Measurements from ENCODE around the gene C19orf25.

Gene C19orf25

DNA sequence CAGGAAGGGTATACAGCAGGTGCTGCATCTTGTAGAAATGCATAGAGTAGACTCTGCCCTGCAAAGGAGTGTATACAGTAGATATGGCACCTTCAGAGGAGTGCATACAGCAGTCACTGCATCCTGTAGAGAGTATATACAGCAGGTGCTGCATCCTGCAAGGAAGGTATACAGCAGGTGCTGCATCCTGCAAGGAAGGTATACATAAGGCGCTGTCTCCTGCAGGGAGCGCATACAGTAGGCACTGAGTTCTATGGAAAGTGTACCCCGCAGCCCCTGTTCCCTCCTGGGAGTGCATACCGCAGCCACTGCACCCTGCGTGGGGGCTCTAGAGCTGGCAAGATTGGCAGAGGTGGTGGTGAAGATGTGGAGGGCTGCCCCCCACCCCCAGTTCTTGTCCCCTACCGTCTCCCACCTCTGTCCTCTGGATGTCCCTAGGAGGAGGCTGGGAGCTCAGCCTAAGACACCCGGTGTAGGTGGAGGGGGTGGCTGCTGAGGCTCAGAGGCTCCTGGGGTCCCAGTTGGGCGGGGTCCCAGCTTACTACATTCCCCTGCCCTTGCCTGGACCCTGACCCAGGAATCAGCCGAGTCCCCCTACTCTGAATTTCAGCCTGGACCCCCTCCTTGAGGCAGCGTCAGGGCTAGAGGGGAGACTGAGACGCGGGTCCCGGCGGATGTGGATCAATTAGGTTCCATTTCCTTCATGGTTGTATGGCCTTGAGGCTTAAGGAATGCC, 36.1 kb upstream of the C19orf25 start:
- H3K27ac ChIP-seq = no peak overlapping the region
- no peak overlapping the region for H3K4me3 ChIP-seq
- H3K9ac ChIP-seq = no peak overlapping the region
- H4K20me1 ChIP-seq = peaks cover 0 to 16% (median 4%) of the 10 kb centered on the region in 11 experiments; a peak in 8 of 22 replicates
- TF ChIP-seq Cebpa-rat (IDR thresholded peaks at IDR 0.05) = no peak
- H3K9me3 ChIP-seq (replicated peaks in 1 of 11) = 0 out of 22 replicates have a peak, but pooled peaks cover 0 to 4% (median 0%) of the 10 kb centered on the region in 11 experiments
- H3K4me1 ChIP-seq = peaks cover 7 to 28% (median 19%) of the 10 kb centered on the region in 10 experiments
- no peaks in the 10 kb centered on the region for H3K36me3 ChIP-seq
- H3K27me3 ChIP-seq = peaks cover 36 to 42% (median 39%) of the 10 kb centered on the region in 11 experiments
- H3K4me2 ChIP-seq = no peak overlapping the region

DNA sequence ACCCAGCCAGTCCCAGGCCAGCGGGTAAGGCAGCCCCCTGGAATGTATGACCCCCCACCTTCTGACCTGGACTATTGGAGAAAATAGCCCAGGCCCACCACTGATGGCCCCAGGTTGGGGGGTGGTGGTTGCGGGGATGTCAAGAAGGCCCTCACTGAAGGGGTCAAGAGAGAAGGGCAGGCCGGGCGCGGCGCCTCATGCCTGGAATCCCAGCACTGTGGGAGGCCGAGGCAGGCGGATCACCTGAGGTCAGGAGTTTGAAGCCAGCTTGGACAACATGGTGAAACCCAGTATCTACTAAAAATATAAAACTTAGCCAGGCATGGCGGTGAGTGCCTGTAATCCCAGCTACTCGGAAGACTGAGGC, 35.3 kb upstream of the C19orf25 start:
- Histone ChIP-seq H3K36me3 (no peaks in the 10 kb centered on the region), H3K4me2 (no peak overlapping the region), H3K4me3 (no peak overlapping the region), H3K4me1 (peaks cover 6 to 33% (median 21%) of the 10 kb centered on the region in 10 experiments; a peak in 18 of 20 replicates), H3K9me3 (replicated peaks in 1 of 11) (0 out of 22 replicates have a peak, but pooled peaks cover 0 to 4% (median 0%) of the 10 kb centered on the region in 11 experiments), H3K27me3 (peaks cover 42 to 49% (median 45%) of the 10 kb centered on the region in 11 experiments), H3K27ac (no peak overlapping the region), H4K20me1 (peaks cover 0 to 20% (median 4%) of the 10 kb centered on the region in 11 experiments; a peak in 8 of 22 replicates), H3K9ac (no peak overlapping the region)
- no peak for TF ChIP-seq Cebpa-rat (IDR thresholded peaks at IDR 0.05)

DNA sequence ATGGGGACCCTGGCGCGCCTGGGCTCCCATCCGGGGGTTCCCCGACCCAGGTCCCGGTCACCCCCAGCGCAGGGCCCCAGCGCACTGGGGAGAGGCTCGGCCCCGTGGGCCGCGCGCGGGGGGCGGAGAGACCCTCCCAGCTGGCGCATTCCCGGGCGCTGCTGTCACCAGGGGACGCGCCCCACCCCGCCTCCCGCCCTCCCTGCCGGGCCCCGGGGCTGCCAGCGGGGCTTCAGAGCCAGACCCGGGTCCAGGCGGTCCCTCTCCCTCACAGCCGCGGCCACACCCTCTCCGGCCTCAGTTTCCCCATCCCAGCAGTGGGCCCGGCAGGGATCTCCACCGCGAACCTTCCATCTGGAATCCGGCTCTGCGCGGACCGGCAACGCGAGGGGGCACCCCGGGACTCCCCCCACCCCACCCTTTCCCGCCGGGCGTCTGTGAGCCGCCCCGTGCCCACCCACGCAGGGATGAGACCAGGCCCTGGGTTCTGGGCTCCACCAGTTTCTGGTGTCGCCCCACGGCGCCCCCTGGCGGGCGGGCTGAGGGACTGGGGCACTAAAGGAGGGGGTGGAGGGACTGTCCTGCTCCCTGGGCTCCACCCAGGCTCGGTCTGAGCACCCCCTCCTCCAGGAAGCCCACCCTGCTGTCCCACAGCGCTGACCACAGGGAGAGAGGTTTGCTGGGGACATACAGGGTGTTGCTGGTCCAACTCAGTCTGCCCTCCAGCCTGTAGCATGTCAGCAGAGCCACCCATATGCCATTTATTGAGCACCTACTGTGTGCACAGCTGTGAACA, 34.7 kb upstream of the C19orf25 start:
- peaks cover 0 to 20% (median 4%) of the 10 kb centered on the region in 11 experiments; a peak in 8 of 22 replicates for H4K20me1 ChIP-seq
- 0 out of 22 replicates have a peak, but pooled peaks cover 0 to 4% (median 0%) of the 10 kb centered on the region in 11 experiments for H3K9me3 ChIP-seq (replicated peaks in 1 of 11)
- H3K36me3 ChIP-seq = no peaks in the 10 kb centered on the region
- H3K4me3 ChIP-seq = peak overlapping the region in 3 of 10 experiments; percentile 27 to 42 (median 31); a peak in 3 of 20 replicates
- no peak for TF ChIP-seq Cebpa-rat (IDR thresholded peaks at IDR 0.05)
- peaks cover 6 to 39% (median 27%) of the 10 kb centered on the region in 10 experiments; a peak in 18 of 20 replicates for H3K4me1 ChIP-seq
- H3K27me3 ChIP-seq = peaks cover 42 to 49% (median 45%) of the 10 kb centered on the region in 11 experiments
- H3K27ac ChIP-seq = no peak overlapping the region
- peak overlapping the region in 6 of 11 experiments; percentile 15 to 66 (median 52); a peak in 9 of 22 replicates for H3K4me2 ChIP-seq
- no peak overlapping the region for H3K9ac ChIP-seq

DNA sequence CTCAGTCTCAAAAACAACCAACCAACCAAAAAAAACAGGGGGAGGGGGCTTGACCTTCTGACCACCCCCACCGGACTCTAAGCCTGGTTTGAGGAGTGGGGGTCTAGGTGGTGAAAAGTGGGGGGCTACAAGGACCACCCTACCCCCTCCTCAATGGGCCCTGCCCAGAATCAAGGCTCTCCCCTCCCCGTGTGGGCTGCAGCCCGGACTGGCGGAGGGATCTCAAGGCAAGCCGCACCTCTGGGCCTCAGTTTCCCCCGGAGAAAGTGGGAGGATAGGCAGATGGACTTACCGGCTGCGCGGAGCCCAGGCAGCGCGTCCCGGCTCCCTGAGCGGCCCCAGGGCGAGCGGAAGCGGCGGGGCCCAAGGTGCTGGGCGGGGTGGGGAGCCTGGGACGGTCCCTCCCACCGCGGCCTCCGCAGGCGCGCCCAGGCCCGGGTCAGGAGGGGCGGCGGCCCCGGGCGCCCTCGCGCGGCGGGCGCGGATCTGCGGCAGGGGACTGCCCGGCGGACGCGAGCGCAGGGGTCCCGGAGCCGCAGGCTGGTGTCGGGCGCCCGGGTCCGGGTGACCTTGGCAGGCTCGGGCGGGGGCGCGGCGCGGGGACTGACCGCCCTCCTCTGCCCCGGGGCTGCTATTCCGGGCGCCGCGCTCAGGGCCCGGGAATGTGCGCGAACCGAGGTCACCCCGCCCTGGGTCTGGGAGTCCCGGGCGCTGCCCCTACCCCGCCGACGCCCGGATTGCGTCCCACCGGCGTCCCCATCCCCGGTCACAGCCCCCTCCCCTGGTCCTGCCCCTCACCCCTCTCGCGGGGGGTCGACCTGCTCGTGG, 33.9 kb upstream of the C19orf25 start, which contains the start of gene ADAMTSL5:
Gene ADAMTSL5, minus strand, starts transcription at position 349 of the 828 bp plus-strand sequence. CDS start 2,076 bp downstream, outside the sequence.
- H3K27me3 ChIP-seq = peaks cover 42 to 49% (median 45%) of the 10 kb centered on the region in 11 experiments

DNA sequence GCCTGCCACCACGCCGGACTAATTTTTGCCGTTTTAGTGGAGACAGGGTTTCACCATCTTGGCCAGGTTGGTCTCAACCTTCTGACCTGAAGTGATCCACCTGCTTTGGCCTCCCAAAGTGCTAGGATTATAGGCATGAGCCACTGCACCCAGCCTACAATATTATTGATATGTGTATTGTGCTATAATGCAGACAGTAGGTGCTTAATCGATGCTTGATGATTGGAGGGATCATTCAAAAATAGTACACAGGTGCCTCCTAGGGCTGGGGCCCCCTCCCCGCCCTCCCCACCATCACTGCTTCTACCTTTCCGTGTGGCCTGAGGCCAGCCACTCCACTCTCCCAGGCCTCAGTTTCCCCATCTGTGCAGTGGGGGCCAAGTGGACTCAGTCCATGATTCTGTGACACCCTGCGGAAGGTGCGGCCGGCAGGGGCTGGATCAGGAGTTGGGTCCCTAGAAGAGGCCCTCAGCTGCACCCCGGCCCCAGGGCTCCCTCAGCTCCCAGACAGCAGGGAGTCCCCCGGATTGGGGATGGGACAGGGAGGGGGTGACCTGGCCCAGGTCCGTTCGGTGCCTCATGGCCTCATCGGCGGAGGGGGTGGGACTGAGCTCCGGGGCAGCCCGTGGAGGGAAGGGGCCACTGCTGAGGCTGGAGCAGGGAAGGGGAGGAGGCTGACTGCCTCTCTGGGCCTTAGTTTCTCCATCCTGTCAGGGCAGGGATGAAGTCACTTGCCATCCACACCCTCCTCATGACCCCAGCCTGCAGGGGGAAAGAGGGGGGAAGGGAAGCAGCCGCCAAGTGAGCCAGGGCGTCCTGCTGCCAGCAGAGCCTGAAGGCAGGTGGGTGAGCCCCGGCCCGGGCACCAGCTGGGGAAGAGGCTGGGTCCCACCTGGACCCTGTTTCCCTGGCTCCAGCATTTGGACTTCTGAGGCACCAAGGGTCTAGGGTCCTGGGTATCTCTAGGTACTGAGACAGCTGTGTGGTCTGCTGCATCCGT, 32.6 kb upstream of the C19orf25 start:
- no peak overlapping the region for H3K27ac ChIP-seq
- H3K4me3 ChIP-seq = no peak overlapping the region
- peaks cover 15 to 49% (median 40%) of the 10 kb centered on the region in 10 experiments for H3K4me1 ChIP-seq
- H3K36me3 ChIP-seq = no peaks in the 10 kb centered on the region
- H3K9me3 ChIP-seq (replicated peaks in 1 of 11) = 0 out of 22 replicates have a peak, but pooled peaks cover 0 to 4% (median 0%) of the 10 kb centered on the region in 11 experiments
- H3K4me2 ChIP-seq = peak overlapping the region in 5 of 11 experiments; percentile 0 to 87 (median 15); a peak in 5 of 22 replicates
- no peak for TF ChIP-seq Cebpa-rat (IDR thresholded peaks at IDR 0.05)
- peaks cover 0 to 14% (median 4%) of the 10 kb centered on the region in 11 experiments; a peak in 8 of 22 replicates for H4K20me1 ChIP-seq
- H3K27me3 ChIP-seq = peaks cover 42 to 49% (median 45%) of the 10 kb centered on the region in 11 experiments
- no peak overlapping the region for H3K9ac ChIP-seq

More for the DNA sequence above, 33.9 kb upstream of the C19orf25 start, which contains the start of gene ADAMTSL5:
- no peak for TF ChIP-seq Cebpa-rat (IDR thresholded peaks at IDR 0.05)
- Histone ChIP-seq H3K27ac (no peak within 1 kb of the TSS), H3K9ac (no peak within 1 kb of the TSS), H4K20me1 (peaks cover 0 to 14% (median 4%) of the 10 kb centered on the region in 11 experiments; a peak in 8 of 22 replicates), H3K4me2 (peak within 1 kb of the TSS; percentile 0 to 66 (median 33); a peak in 17 of 22 replicates), H3K36me3 (no peaks in the 10 kb centered on the region), H3K4me1 (peaks cover 10 to 43% (median 32%) of the 10 kb centered on the region in 10 experiments; a peak in 19 of 20 replicates), H3K4me3 (peak within 1 kb of the TSS in 5 of 10 experiments; percentile 27 to 42 (median 31); a peak in 7 of 20 replicates), H3K9me3 (replicated peaks in 1 of 11) (0 out of 22 replicates have a peak, but pooled peaks cover 0 to 4% (median 0%) of the 10 kb centered on the region in 11 experiments)

DNA sequence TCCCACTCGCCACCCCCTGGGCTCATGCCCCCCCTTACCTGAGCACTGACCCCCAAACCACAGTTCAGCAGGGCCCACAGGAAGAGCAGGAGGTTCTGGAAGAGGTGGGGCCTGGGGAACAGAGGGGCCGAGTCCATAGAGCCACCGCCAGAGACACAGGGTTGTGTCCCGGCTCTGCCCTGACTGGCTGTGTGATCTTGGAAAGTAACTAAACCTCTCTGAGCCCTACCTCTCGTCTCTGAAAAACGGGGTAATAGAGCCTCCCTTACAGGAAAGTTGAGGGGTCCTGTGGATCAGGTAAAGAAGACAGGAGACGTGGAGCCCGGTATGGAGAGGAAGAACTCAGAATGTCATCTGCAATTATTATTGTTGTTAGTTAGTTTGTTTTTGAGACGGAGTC, 31.8 kb upstream of the C19orf25 start:
- peaks cover 0 to 9% (median 0%) of the 10 kb centered on the region in 11 experiments; a peak in 5 of 22 replicates for H3K9me3 ChIP-seq (replicated peaks in 1 of 11)
- H3K27ac ChIP-seq = no peak overlapping the region
- TF ChIP-seq Cebpa-rat (IDR thresholded peaks at IDR 0.05) = no peak
- no peak overlapping the region for H3K4me3 ChIP-seq
- H3K4me1 ChIP-seq = peaks cover 15 to 49% (median 40%) of the 10 kb centered on the region in 10 experiments
- H3K36me3 ChIP-seq = no peaks in the 10 kb centered on the region
- peaks cover 42 to 49% (median 46%) of the 10 kb centered on the region in 11 experiments for H3K27me3 ChIP-seq
- peak overlapping the region in 1 of 11 experiments; percentile 14; a peak in 1 of 22 replicates for H3K9ac ChIP-seq
- peak overlapping the region; percentile 19 to 87 (median 74); a peak in 19 of 22 replicates for H3K4me2 ChIP-seq
- H4K20me1 ChIP-seq = peaks cover 0 to 14% (median 4%) of the 10 kb centered on the region in 11 experiments; a peak in 8 of 22 replicates

DNA sequence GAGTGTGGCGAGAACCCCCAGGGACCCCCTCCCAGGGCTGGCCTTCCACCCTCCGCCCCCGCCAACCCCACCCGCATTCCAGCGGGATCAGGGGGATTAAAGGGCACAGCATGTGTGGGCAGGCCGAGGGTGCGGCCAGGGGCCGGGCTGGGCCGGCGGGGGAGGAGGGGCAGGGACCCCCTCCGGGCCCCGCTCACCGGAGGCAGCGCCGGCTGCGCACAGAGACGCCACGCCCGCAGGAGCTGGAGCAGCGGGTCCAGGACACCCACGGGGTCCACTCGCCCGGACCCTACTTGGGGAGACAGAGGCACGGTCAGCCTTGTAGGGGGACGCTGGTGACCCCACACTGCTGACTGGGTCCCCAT, 31.4 kb upstream of the C19orf25 start:
- H3K9me3 ChIP-seq (replicated peaks in 1 of 11) = peaks cover 0 to 10% (median 0%) of the 10 kb centered on the region in 11 experiments; a peak in 5 of 22 replicates
- no peak overlapping the region for H3K27ac ChIP-seq
- peaks cover 0 to 14% (median 4%) of the 10 kb centered on the region in 11 experiments; a peak in 8 of 22 replicates for H4K20me1 ChIP-seq
- H3K4me2 ChIP-seq = peak overlapping the region; percentile 19 to 87 (median 74); a peak in 19 of 22 replicates
- H3K9ac ChIP-seq = peak overlapping the region in 1 of 11 experiments; percentile 14; a peak in 1 of 22 replicates
- H3K4me1 ChIP-seq = peaks cover 15 to 49% (median 40%) of the 10 kb centered on the region in 10 experiments
- no peak for TF ChIP-seq Cebpa-rat (IDR thresholded peaks at IDR 0.05)
- no peaks in the 10 kb centered on the region for H3K36me3 ChIP-seq
- H3K27me3 ChIP-seq = peaks cover 42 to 50% (median 46%) of the 10 kb centered on the region in 11 experiments
- H3K4me3 ChIP-seq = no peak overlapping the region
